HCT116 (cell line): ENCODE results near the gene AASDH. TPM values are rescaled to one million over a fixed set of nuclear protein-coding genes. Genes with fewer than 3 reads are reported as not detected.
A peak's percentile ranks its signal among the peaks of the same experiment; 100 is the strongest.

ENCODE experiments used
- ATAC-seq: fragments of 200-7000 bp; cut with Tn5 transposase; 2 replicates; pipeline ENCODE4 v1.9.1; 2020; ENCODE audit warnings: mild to moderate bottlenecking, moderate library complexity
- BruUV-seq: library from RNA; stranded (reverse); fragments of 400-500 nt; replicated peaks from 2 replicates; lab custom pipeline; 2021; lab: Mats Ljungman, UMichigan
- CTCF ChIA-PET: fragments of 300-600 bp; sonication (Branson Sonifier 250); formaldehyde crosslinking; loops from one replicate; lab custom pipeline; 2021; ENCODE audit warnings: antibody characterized with exemption; lab: Charles Lee
- POLR2A ChIA-PET: fragments of 300-600, 350-600 bp; sonication (Branson Sonifier 250); formaldehyde crosslinking; loops from one replicate; lab custom pipeline; 2021; ENCODE audit warnings: antibody characterized with exemption; lab: Charles Lee
- RAD21 ChIA-PET, 2 experiments: fragments of 300-600 bp; sonication (Branson Sonifier 250); formaldehyde crosslinking; loops; one replicate each; lab custom pipeline; 2023; ENCODE audit warnings: low total read pairs in 2 of 2; ENCODE audit not compliant: uncharacterized antibody in 2 of 2, unreplicated experiment in 2 of 2, low non-redundant PET in 1 of 2; lab: Charles Lee
- DNase-seq: peaks from one replicate; pipeline ENCODE4 v3.0.0-alpha.2; 2010; ENCODE audit warnings: low read depth, low spot score
- H2AFZ ChIP-seq: fragments of 200-600 bp; shearing (Covaris generic), sonication (generic); 2 replicates; pipeline ENCODE4 v1.6.1; 2017; ENCODE audit warnings: low read depth, mixed run types, mixed read lengths, antibody characterized with exemption, low read length; ENCODE audit not compliant: poor library complexity, severe bottlenecking
- H3K27ac ChIP-seq: 2 replicates; pipeline ENCODE4 v1.5.1; 2012; ENCODE audit warnings: low read depth, low read length
- H3K27me3 ChIP-seq: fragments of 200-600 bp; sonication (generic); 2 replicates; pipeline ENCODE4 v1.6.1; 2016; ENCODE audit warnings: mixed run types, low read length, mixed read lengths; ENCODE audit not compliant: insufficient read depth
- H3K36me3 ChIP-seq, 2 experiments: fragments of 200-500 bp in 1 of 2; fragments of 200-600 bp in 1 of 2; sonication (Bioruptor generic) in 1 of 2; sonication (generic) in 1 of 2; 2 replicates each; pipeline versions ENCODE4 v1.5.1 to v1.6.1; 2014 to 2016; ENCODE audit warnings: low read length in 2 of 2, inconsistent platforms in 1 of 2, mixed read lengths in 1 of 2, mixed run types in 1 of 2; ENCODE audit not compliant: insufficient read depth in 2 of 2, control insufficient read depth in 1 of 2
- H3K4me1 ChIP-seq, 2 experiments: fragments of 200-600 bp in 1 of 2; sonication (generic) in 1 of 2; 2 replicates each; pipeline versions ENCODE4 v1.5.1 to v1.6.1; 2012 to 2017; ENCODE audit warnings: low read length in 2 of 2, inconsistent platforms in 1 of 2, mild to moderate bottlenecking in 1 of 2, mixed read lengths in 1 of 2, mixed run types in 1 of 2, moderate library complexity in 1 of 2; ENCODE audit not compliant: insufficient read depth in 2 of 2, control insufficient read depth in 1 of 2
- H3K4me2 ChIP-seq: fragments of 200-600 bp; sonication (generic); 2 replicates; pipeline ENCODE4 v1.6.1; 2017; ENCODE audit warnings: mixed run types, low read length, mixed read lengths
- H3K4me3 ChIP-seq, 2 experiments: fragments of 200-600 bp in 1 of 2; sonication (generic) in 1 of 2; replicated peaks in 1 of 2; 2 replicates each; pipeline ENCODE4 v1.5.1; 2011 to 2016; ENCODE audit warnings: low read length in 2 of 2, control low read depth in 1 of 2, low read depth in 1 of 2, mild to moderate bottlenecking in 1 of 2, mixed read lengths in 1 of 2, mixed run types in 1 of 2
- H3K79me2 ChIP-seq: fragments of 200-600 bp; sonication (generic); 2 replicates; pipeline ENCODE4 v1.6.1; 2017; ENCODE audit warnings: mild to moderate bottlenecking, mixed run types, low read length, moderate library complexity, mixed read lengths; ENCODE audit not compliant: insufficient read depth
- H3K9ac ChIP-seq: fragments of 200-600 bp; sonication (generic); 2 replicates; pipeline ENCODE4 v1.6.1; 2016; ENCODE audit warnings: low read length, mixed read lengths
- H3K9me2 ChIP-seq: fragments of 200-600 bp; sonication (generic), shearing (Covaris generic); 2 replicates; pipeline ENCODE4 v1.6.1; 2017; ENCODE audit warnings: mixed run types, mild to moderate bottlenecking, moderate library complexity; ENCODE audit not compliant: insufficient read depth
- H3K9me3 ChIP-seq, 2 experiments: fragments of 200-500 bp in 1 of 2; fragments of 200-600 bp in 1 of 2; sonication (Bioruptor generic) in 1 of 2; sonication (generic) in 1 of 2; 2 replicates each; pipeline ENCODE4 v1.6.1; 2014 to 2017; ENCODE audit warnings: low read length in 2 of 2, mixed read lengths in 2 of 2, inconsistent platforms in 1 of 2, low read depth in 1 of 2, mild to moderate bottlenecking in 1 of 2, mixed run types in 1 of 2, moderate library complexity in 1 of 2; ENCODE audit not compliant: control insufficient read depth in 1 of 2, insufficient read depth in 1 of 2
- H4K20me1 ChIP-seq: fragments of 200-600 bp; sonication (generic), shearing (Covaris generic); 2 replicates; pipeline ENCODE4 v1.6.1; 2017; ENCODE audit warnings: mixed run types, mild to moderate bottlenecking, moderate library complexity; ENCODE audit not compliant: insufficient read depth
- ATF3 ChIP-seq: IDR thresholded peaks from 2 replicates; pipeline ENCODE4 v1.6.1; 2012
- CBX3 ChIP-seq: IDR thresholded peaks from 2 replicates; pipeline ENCODE4 v1.6.1; 2012; ENCODE audit warnings: low read depth
- CEBPB ChIP-seq: IDR thresholded peaks from 2 replicates; pipeline ENCODE4 v1.6.1; 2012; ENCODE audit warnings: low read depth
- FOSL1 ChIP-seq: IDR thresholded peaks from 2 replicates; pipeline ENCODE4 v1.6.1; 2012; ENCODE audit warnings: low read depth
- JUND ChIP-seq: IDR thresholded peaks from 2 replicates; pipeline ENCODE4 v1.6.1; 2012
- RAD21 ChIP-seq: IDR thresholded peaks from 2 replicates; pipeline ENCODE4 v1.6.1; 2012; ENCODE audit warnings: low read depth, mild to moderate bottlenecking
- SIN3A ChIP-seq: IDR thresholded peaks from 2 replicates; pipeline ENCODE4 v1.6.1; 2012; ENCODE audit warnings: low read depth
- SP1 ChIP-seq: IDR thresholded peaks from 2 replicates; pipeline ENCODE4 v1.6.1; 2012; ENCODE audit warnings: low read depth
- ZBTB33 ChIP-seq: IDR thresholded peaks from 2 replicates; pipeline ENCODE4 v1.6.1; 2011; ENCODE audit warnings: mild to moderate bottlenecking, low read length, moderate library complexity; ENCODE audit not compliant: insufficient replicate concordance; ENCODE audit errors: extremely low read depth
- ZNF274 ChIP-seq: fragments of 200-500 bp; sonication (Bioruptor generic); IDR thresholded peaks from 2 replicates; pipeline ENCODE4 v1.6.1; 2014; ENCODE audit warnings: mild to moderate bottlenecking, low read depth, low read length, inconsistent platforms
- intact Hi-C: fragments of 100-400 bp; cut with micrococcal nuclease; formaldehyde crosslinking; loops from 2 replicates; pipeline ENCODE4 v1.10.0; 2022
- total RNA-seq: library from RNA; stranded (reverse); gene quantifications from one replicate; pipeline ENCODE4 v1.2.1, GENCODE V29; 2021; ENCODE audit not compliant: unreplicated experiment
- TF ChIP-seq, protein P1 (sequence below): IDR thresholded peaks from 2 replicates; pipeline ENCODE4 v1.6.1; 2012
- TF ChIP-seq, protein P2 (sequence below), 3 experiments: fragments of 200-600 bp in 1 of 3; sonication (generic) in 1 of 3; IDR thresholded peaks in 2 of 3; conservative IDR thresholded peaks in 1 of 3; 2 replicates each; pipeline ENCODE4 v1.5.1; 2012 to 2017; ENCODE audit warnings: low read depth in 2 of 3, low read length in 2 of 3, antibody characterized with exemption in 1 of 3, borderline replicate concordance in 1 of 3, control low read depth in 1 of 3, mild to moderate bottlenecking in 1 of 3, mixed read lengths in 1 of 3, mixed run types in 1 of 3, moderate library complexity in 1 of 3; ENCODE audit not compliant: insufficient read depth in 1 of 3

Gene AASDH
- total RNA-seq, 1 experiment from 2014 or later = 13.7 TPM

DNA sequence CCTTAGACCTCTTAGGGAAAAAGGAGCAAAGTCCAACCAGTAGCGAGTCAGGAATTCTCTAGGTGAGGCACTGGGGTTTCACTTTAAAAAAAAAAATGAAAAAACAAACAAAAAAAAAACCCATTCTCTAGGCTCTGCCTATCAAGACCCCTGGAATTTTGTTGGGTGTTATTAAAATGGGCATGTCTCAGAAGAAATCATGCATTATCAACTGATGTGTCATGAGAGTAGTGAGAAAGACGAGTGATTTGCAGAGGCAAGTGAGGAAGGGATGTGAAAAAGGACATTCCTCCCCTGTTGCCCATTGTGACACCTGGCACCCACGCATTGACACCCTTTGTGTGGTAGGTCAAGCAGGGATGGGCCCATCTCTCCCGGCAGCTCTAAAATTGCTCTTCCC lies 78.9 kb downstream of the AASDH start:
- intact Hi-C loops = loop anchor here (5.0 to 10.0 kb wide), 2 partner anchors 434 to 501 kb away; no protein-coding TSS in a partner anchor
- Histone ChIP-seq H3K4me1 (peaks cover 0 to 28% of the 10 kb centered on the region in 2 experiments; a peak in 3 of 4 replicates), H3K27me3 (no peaks in the 10 kb centered on the region), H3K9me2 (no peaks in the 10 kb centered on the region), H3K79me2 (no peaks in the 10 kb centered on the region), H3K27ac (no peak overlapping the region), H3K9me3 (no peaks in the 10 kb centered on the region), H4K20me1 (no peaks in the 10 kb centered on the region), H2AFZ (no peak overlapping the region), H3K4me2 (no peak overlapping the region), H3K36me3 (no peaks in the 10 kb centered on the region)
- no peak for ATAC-seq
- CTCF ChIA-PET = no interaction called here
- DNase-seq = no peak
- RAD21 ChIA-PET = no interaction called here
- POLR2A ChIA-PET = no interaction called here
- BruUV-seq = no TSS peak
- TF ChIP-seq, protein P1, sequence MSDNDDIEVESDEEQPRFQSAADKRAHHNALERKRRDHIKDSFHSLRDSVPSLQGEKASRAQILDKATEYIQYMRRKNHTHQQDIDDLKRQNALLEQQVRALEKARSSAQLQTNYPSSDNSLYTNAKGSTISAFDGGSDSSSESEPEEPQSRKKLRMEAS = no peak
- TF ChIP-seq, all 23 proteins: peak for 0
- no peak overlapping the region for H3K4me3 ChIP-seq
- no peak overlapping the region for H3K9ac ChIP-seq

DNA sequence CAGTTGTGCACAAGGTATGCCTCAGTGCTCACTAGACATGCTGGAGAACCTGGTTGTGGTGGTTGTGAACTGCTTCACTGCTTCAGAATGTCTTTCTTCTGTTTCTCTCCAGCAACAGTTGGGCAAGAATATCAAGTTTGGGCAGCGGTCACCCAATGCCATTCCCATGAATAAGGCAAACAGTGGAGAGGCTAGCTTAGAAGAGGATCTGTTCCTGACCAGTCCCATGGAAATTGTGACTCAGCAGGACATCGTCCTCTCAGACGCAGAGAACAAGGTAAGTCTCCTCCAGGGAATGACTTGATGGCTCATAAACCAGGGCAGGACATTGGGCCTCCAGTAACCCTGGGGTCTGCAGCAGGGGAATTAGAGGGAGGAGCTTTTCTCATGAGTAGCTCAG lies 79.9 kb downstream of the AASDH start:
- POLR2A ChIA-PET = no interaction called here
- no peaks in the 10 kb centered on the region for H3K9me3 ChIP-seq
- no peaks in the 10 kb centered on the region for H3K27me3 ChIP-seq
- ATAC-seq = no peak
- CTCF ChIA-PET = no interaction called here
- peak; percentile 29 for DNase-seq
- peak overlapping the region; percentile 24; the same call in 1 of the 2 replicates for H3K4me2 ChIP-seq
- no peaks in the 10 kb centered on the region for H3K9me2 ChIP-seq
- TF ChIP-seq, protein P2, sequence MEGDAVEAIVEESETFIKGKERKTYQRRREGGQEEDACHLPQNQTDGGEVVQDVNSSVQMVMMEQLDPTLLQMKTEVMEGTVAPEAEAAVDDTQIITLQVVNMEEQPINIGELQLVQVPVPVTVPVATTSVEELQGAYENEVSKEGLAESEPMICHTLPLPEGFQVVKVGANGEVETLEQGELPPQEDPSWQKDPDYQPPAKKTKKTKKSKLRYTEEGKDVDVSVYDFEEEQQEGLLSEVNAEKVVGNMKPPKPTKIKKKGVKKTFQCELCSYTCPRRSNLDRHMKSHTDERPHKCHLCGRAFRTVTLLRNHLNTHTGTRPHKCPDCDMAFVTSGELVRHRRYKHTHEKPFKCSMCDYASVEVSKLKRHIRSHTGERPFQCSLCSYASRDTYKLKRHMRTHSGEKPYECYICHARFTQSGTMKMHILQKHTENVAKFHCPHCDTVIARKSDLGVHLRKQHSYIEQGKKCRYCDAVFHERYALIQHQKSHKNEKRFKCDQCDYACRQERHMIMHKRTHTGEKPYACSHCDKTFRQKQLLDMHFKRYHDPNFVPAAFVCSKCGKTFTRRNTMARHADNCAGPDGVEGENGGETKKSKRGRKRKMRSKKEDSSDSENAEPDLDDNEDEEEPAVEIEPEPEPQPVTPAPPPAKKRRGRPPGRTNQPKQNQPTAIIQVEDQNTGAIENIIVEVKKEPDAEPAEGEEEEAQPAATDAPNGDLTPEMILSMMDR (IDR thresholded peaks at IDR 0.05 in 2 of 3, conservative IDR thresholded peaks at IDR 0.05 in 1 of 3; ENCODE audit: borderline replicate concordance in 1 of 3, insufficient read depth in 1 of 3, low read depth in 2 of 3, low read length in 2 of 3) = no peak
- TF ChIP-seq CEBPB (peak; percentile 51; the same call in 1 of the 2 replicates), ZNF274 (no peak), ATF3 (no peak), CBX3 (0 out of 2 replicates have a peak, but pooled peaks have one; percentile 16), JUND (peak; percentile 74), FOSL1 (peak; percentile 69), SP1 (peak; percentile 57; the same call in 1 of the 2 replicates), RAD21 (no peak), ZBTB33 (no peak), SIN3A (no peak)
- H2AFZ ChIP-seq = no peak overlapping the region
- no TSS peak for BruUV-seq
- H4K20me1 ChIP-seq = no peaks in the 10 kb centered on the region
- intact Hi-C loops = loop anchor here (5.0 to 10.0 kb wide), 2 partner anchors 433 to 500 kb away; no protein-coding TSS in a partner anchor
- H3K27ac ChIP-seq = no peak overlapping the region
- peaks cover 0 to 28% of the 10 kb centered on the region in 2 experiments; a peak in 3 of 4 replicates for H3K4me1 ChIP-seq
- no peak overlapping the region for H3K4me3 ChIP-seq
- H3K36me3 ChIP-seq = no peaks in the 10 kb centered on the region
- H3K9ac ChIP-seq = no peak overlapping the region
- RAD21 ChIA-PET = no interaction called here
- H3K79me2 ChIP-seq = no peaks in the 10 kb centered on the region
